ENCODE measurements around the gene SERPINA1. TPM values are rescaled to one million over a fixed set of nuclear protein-coding genes. Genes with fewer than 3 reads are reported as not detected.
A peak's percentile ranks its signal among the peaks of the same experiment; 100 is the strongest.

SERPINA1 gene
- total RNA-seq (ENCODE audit: low replicate concordance) = 0.13 and 0.43 TPM in 2 replicates

GRCh38 chr14:94388384-94389103, at the start of gene SERPINA1:
Gene SERPINA1 (minus strand): TSS chr14:94388602. CDS start chr14:94383237, 5,365 bp downstream.
- Histone ChIP-seq H3F3A (ENCODE audit: low read depth) (no peaks in the 10 kb centered on the region), H4K20me1 (ENCODE audit: low read depth) (no peaks in the 10 kb centered on the region), H3K9ac (no peak within 1 kb of the TSS), H3K27ac (no peak within 1 kb of the TSS), H2AFZ (replicated peaks) (peak within 1 kb of the TSS; percentile 68), H3K79me2 (ENCODE audit: low read depth) (no peaks in the 10 kb centered on the region), H3K4me3 (no peak within 1 kb of the TSS), H3K36me3 (no peaks in the 10 kb centered on the region), H3K9me3 (ENCODE audit: low read depth) (no peaks in the 10 kb centered on the region), H3K4me2 (no peak within 1 kb of the TSS), H3K27me3 (no peaks in the 10 kb centered on the region), H3K4me1 (peaks cover 7% of the 10 kb centered on the region)
- TF ChIP-seq EZH2phosphoT487 (IDR thresholded peaks at IDR 0.05) (no peak), CTCF (IDR thresholded peaks at IDR 0.05) (no peak), EZH2 (IDR thresholded peaks at IDR 0.05) (no peak)
- H3K4me1 Mint-ChIP-seq = peaks cover 4% of the 10 kb centered on the region
- peaks cover 6% of the 10 kb centered on the region for H3K27me3 Mint-ChIP-seq (ENCODE audit: insufficient read depth, low read depth)
- H3K36me3 Mint-ChIP-seq = no peaks in the 10 kb centered on the region
- DNase-seq (ENCODE audit: low spot score) = no peak
- H3K9me3 Mint-ChIP-seq = no peaks in the 10 kb centered on the region
- no peak within 1 kb of the TSS for H3K4me3 Mint-ChIP-seq
- H3K27ac Mint-ChIP-seq = peak within 1 kb of the TSS; percentile 69

- no peaks in the 10 kb centered on the region for H3K36me3 Mint-ChIP-seq
- no peak overlapping the region for H3K4me3 Mint-ChIP-seq
- no peak overlapping the region for H3K9ac ChIP-seq
- peaks cover 9% of the 10 kb centered on the region for H3K9me3 Mint-ChIP-seq
- no peak for TF ChIP-seq EZH2 (IDR thresholded peaks at IDR 0.05)
- no peak for TF ChIP-seq CTCF (IDR thresholded peaks at IDR 0.05)
- TF ChIP-seq EZH2phosphoT487 (IDR thresholded peaks at IDR 0.05) = no peak
- H3K36me3 ChIP-seq = no peaks in the 10 kb centered on the region
- no peaks in the 10 kb centered on the region for H3F3A ChIP-seq (ENCODE audit: low read depth)
- H4K20me1 ChIP-seq (ENCODE audit: low read depth) = no peaks in the 10 kb centered on the region
- peaks cover 2% of the 10 kb centered on the region for H3K27me3 Mint-ChIP-seq (ENCODE audit: insufficient read depth, low read depth)
- H3K79me2 ChIP-seq (ENCODE audit: low read depth) = no peaks in the 10 kb centered on the region
- H3K4me1 ChIP-seq = peaks cover 12% of the 10 kb centered on the region
- H3K27ac Mint-ChIP-seq = no peak overlapping the region
- no peaks in the 10 kb centered on the region for H3K9me3 ChIP-seq (ENCODE audit: low read depth)
- no peak for DNase-seq (ENCODE audit: low spot score)
- H3K4me1 Mint-ChIP-seq = peaks cover 5% of the 10 kb centered on the region
- H3K27me3 ChIP-seq = no peaks in the 10 kb centered on the region
- no peak overlapping the region for H3K4me2 ChIP-seq
- no peak overlapping the region for H3K4me3 ChIP-seq
- H3K27ac ChIP-seq = no peak overlapping the region
- H2AFZ ChIP-seq (replicated peaks) = no peak overlapping the region
Observed at GRCh38 chr14:94428610-94429009, 40.2 kb upstream of the SERPINA1 start.

GRCh38 chr14:94427016-94427613, 38.7 kb upstream of the SERPINA1 start:
- TF ChIP-seq EZH2 (IDR thresholded peaks at IDR 0.05) (no peak), EZH2phosphoT487 (IDR thresholded peaks at IDR 0.05) (no peak), CTCF (IDR thresholded peaks at IDR 0.05) (no peak)
- Histone ChIP-seq H3K27me3 (no peaks in the 10 kb centered on the region), H3K4me1 (peaks cover 12% of the 10 kb centered on the region), H4K20me1 (ENCODE audit: low read depth) (no peaks in the 10 kb centered on the region), H3K79me2 (ENCODE audit: low read depth) (no peaks in the 10 kb centered on the region), H3K4me3 (no peak overlapping the region), H3K27ac (no peak overlapping the region), H3K36me3 (no peaks in the 10 kb centered on the region), H3K4me2 (no peak overlapping the region), H3F3A (ENCODE audit: low read depth) (no peaks in the 10 kb centered on the region), H3K9ac (no peak overlapping the region), H3K9me3 (ENCODE audit: low read depth) (no peaks in the 10 kb centered on the region), H2AFZ (replicated peaks) (no peak overlapping the region)
- Mint-ChIP-seq H3K27ac (no peak overlapping the region), H3K27me3 (ENCODE audit: insufficient read depth, low read depth) (peaks cover 2% of the 10 kb centered on the region), H3K9me3 (peaks cover 9% of the 10 kb centered on the region), H3K4me3 (no peak overlapping the region), H3K4me1 (peaks cover 7% of the 10 kb centered on the region), H3K36me3 (no peaks in the 10 kb centered on the region)
- DNase-seq (ENCODE audit: low spot score) = peak; percentile 28
